ENCODE results near the gene AFF4. TPM values are rescaled to one million over a fixed set of nuclear protein-coding genes. Genes with fewer than 3 reads are reported as not detected.
"Not testable (repeated sequence)": the region's sequence is repeated elsewhere in the genome, so short reads cannot be mapped to it uniquely, and the experiment has no call there.

The AFF4 gene
- total RNA-seq, 2 experiments from 2014 or later, result 97.9 to 103 TPM

DNA sequence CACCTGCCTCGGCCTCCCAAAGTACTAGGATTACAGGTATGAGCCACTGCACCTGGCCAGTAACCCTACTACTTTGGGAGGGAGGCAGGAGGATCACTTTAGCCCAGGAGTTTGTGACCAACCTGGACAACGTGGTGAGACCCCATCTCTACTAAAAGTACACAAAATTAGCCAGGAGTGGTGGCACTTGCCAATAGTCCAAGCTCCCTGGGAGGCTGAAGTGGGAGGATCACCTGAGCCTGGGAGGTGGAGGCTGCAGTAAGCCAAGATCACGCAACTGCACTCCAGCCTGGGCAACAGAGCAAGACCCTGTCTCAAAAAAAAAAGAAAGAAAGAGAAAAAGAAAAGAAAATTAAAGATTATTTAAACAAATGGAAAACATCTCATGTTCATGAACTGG is 107.4 kb downstream of the AFF4 start:
- Mint-ChIP-seq H3K27me3 (peaks cover 9% of the 10 kb centered on the region), H3K4me3 (no peak overlapping the region), H3K9me3 (no peaks in the 10 kb centered on the region), H3K4me1 (ENCODE audit: low read depth) (no peaks in the 10 kb centered on the region), H3K27ac (no peak overlapping the region), H3K36me3 (ENCODE audit: low read depth) (no peaks in the 10 kb centered on the region)
- intact Hi-C loops (cut with DNase I, micrococcal nuclease), result no loop called here
- Histone ChIP-seq H3K27me3 (ENCODE audit: control insufficient read depth in 1 of 2, insufficient read depth in 2 of 2, low read length in 2 of 2) (no peaks in the 10 kb centered on the region), H3K9me3 (ENCODE audit: control insufficient read depth in 1 of 2, insufficient read depth in 1 of 2, low read length in 2 of 2) (no peaks in the 10 kb centered on the region), H3K4me1 (ENCODE audit: insufficient read depth, low read length) (no peaks in the 10 kb centered on the region), H3K36me3 (ENCODE audit: insufficient read depth, low read length) (no peaks in the 10 kb centered on the region), H3K27ac (ENCODE audit: low read depth in 1 of 2, low read length in 2 of 2) (no peak overlapping the region), H3K4me3 (ENCODE audit: low read length) (no peak overlapping the region)
- ATAC-seq (ENCODE audit: poor library complexity), result no peak
- CTCF ChIA-PET, result no interaction called here
- POLR2A ChIA-PET, result interaction anchor here (0.7 to 1.5 kb wide), 2 partner anchors 10 to 23 kb away, joined by 3 to 4 read pairs; partner anchors contain the start of genes GDF9 and UQCRQ
- no peak for DNase-seq
- TF ChIP-seq, protein P1, sequence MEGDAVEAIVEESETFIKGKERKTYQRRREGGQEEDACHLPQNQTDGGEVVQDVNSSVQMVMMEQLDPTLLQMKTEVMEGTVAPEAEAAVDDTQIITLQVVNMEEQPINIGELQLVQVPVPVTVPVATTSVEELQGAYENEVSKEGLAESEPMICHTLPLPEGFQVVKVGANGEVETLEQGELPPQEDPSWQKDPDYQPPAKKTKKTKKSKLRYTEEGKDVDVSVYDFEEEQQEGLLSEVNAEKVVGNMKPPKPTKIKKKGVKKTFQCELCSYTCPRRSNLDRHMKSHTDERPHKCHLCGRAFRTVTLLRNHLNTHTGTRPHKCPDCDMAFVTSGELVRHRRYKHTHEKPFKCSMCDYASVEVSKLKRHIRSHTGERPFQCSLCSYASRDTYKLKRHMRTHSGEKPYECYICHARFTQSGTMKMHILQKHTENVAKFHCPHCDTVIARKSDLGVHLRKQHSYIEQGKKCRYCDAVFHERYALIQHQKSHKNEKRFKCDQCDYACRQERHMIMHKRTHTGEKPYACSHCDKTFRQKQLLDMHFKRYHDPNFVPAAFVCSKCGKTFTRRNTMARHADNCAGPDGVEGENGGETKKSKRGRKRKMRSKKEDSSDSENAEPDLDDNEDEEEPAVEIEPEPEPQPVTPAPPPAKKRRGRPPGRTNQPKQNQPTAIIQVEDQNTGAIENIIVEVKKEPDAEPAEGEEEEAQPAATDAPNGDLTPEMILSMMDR (IDR thresholded peaks at IDR 0.05), result no peak

DNA sequence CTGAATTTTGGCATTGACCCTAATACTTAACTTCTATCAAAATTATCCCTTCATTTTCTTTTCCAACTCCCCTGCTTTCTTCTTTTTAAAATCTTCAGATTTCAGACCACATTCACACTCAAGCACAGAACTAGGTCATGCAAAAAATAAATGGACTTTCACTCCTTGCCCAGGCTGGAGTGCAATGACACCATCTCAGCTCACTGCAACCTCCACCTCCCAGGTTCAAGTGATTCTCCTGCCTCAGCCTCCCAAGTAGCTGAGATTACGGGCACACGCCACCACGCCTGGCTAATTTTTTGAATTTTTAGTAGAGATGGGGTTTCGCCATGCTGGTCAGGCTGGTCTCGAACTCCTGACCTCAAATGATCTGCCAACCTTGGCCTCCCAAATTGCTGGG is 108.4 kb downstream of the AFF4 start:
- H3K36me3 Mint-ChIP-seq (ENCODE audit: low read depth); H3K27me3 Mint-ChIP-seq; H3K27me3 ChIP-seq (ENCODE audit: control insufficient read depth in 1 of 2, insufficient read depth in 2 of 2, low read length in 2 of 2); DNase-seq; H3K27ac Mint-ChIP-seq; H3K9me3 ChIP-seq (ENCODE audit: control insufficient read depth in 1 of 2, insufficient read depth in 1 of 2, low read length in 2 of 2); H3K36me3 ChIP-seq (ENCODE audit: insufficient read depth, low read length); H3K27ac ChIP-seq (ENCODE audit: low read depth in 1 of 2, low read length in 2 of 2); H3K9me3 Mint-ChIP-seq; H3K4me1 Mint-ChIP-seq (ENCODE audit: low read depth); H3K4me3 Mint-ChIP-seq; ATAC-seq (ENCODE audit: poor library complexity); CTCF ChIA-PET; intact Hi-C loops (cut with DNase I, micrococcal nuclease); H3K4me1 ChIP-seq (ENCODE audit: insufficient read depth, low read length); POLR2A ChIA-PET; H3K4me3 ChIP-seq (ENCODE audit: low read length): not testable (repeated sequence)

DNA sequence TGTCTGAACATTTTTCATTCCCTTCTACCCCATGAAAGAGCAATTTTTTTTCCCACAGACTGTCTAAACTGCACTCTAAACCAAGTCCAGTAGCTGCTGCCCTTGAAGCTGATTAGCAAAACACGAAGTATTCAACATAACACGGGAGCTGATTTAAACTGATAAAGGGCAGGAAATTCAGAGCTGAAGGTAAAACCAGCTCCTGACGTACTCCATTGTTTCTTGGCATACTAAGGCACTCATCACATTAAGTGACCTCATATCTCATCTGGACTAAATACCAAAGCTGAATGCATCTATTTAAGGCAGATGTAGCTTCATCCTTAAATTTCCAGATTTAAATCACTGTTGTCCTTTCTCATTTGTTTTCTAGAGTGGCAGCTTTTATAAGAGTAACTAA is 109.1 kb downstream of the AFF4 start:
- Histone ChIP-seq H3K9me3 (ENCODE audit: control insufficient read depth in 1 of 2, insufficient read depth in 1 of 2, low read length in 2 of 2) (no peaks in the 10 kb centered on the region), H3K4me3 (ENCODE audit: low read length) (no peak overlapping the region), H3K27me3 (ENCODE audit: control insufficient read depth in 1 of 2, insufficient read depth in 2 of 2, low read length in 2 of 2) (no peaks in the 10 kb centered on the region), H3K4me1 (ENCODE audit: insufficient read depth, low read length) (no peaks in the 10 kb centered on the region), H3K27ac (ENCODE audit: low read depth in 1 of 2, low read length in 2 of 2) (no peak overlapping the region), H3K36me3 (ENCODE audit: insufficient read depth, low read length) (no peaks in the 10 kb centered on the region)
- intact Hi-C loops (cut with DNase I, micrococcal nuclease), result no loop called here
- Mint-ChIP-seq H3K4me1 (ENCODE audit: low read depth) (no peaks in the 10 kb centered on the region), H3K27ac (no peak overlapping the region), H3K36me3 (ENCODE audit: low read depth) (no peaks in the 10 kb centered on the region), H3K4me3 (no peak overlapping the region), H3K9me3 (no peaks in the 10 kb centered on the region), H3K27me3 (peaks cover 9% of the 10 kb centered on the region)
- DNase-seq (no peak), ATAC-seq (ENCODE audit: poor library complexity) (no peak)
- TF ChIP-seq, protein P1 (IDR thresholded peaks at IDR 0.05), result no peak
- CTCF ChIA-PET, result interaction anchor here (1.4 kb wide), 1 partner anchor 9 kb away, joined by 4 read pairs; no protein-coding TSS in a partner anchor
- POLR2A ChIA-PET, result no interaction called here

DNA sequence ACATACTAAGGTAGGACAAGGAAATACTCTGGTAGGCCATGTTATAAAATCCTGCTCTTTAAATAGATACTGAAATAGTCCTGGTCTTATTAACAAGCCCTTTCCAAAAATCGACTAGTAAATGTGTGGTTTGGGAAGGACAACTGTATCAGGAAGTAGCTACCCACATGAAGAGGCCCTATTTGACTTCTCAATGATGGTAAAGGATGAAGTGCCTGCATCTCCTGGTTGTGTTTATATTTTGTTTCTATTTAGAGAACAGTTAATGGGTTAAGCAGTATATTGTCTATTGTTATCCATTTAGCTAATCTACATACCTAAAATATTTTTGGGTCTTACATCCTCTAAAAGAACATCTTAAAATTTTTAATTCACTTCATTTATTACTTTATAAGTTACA is 109.6 kb downstream of the AFF4 start:
- Histone ChIP-seq H3K27ac (ENCODE audit: low read depth in 1 of 2, low read length in 2 of 2) (no peak overlapping the region), H3K27me3 (ENCODE audit: control insufficient read depth in 1 of 2, insufficient read depth in 2 of 2, low read length in 2 of 2) (no peaks in the 10 kb centered on the region), H3K4me3 (ENCODE audit: low read length) (no peak overlapping the region), H3K4me1 (ENCODE audit: insufficient read depth, low read length) (no peaks in the 10 kb centered on the region), H3K36me3 (ENCODE audit: insufficient read depth, low read length) (no peaks in the 10 kb centered on the region), H3K9me3 (ENCODE audit: control insufficient read depth in 1 of 2, insufficient read depth in 1 of 2, low read length in 2 of 2) (no peaks in the 10 kb centered on the region)
- ChIA-PET CTCF (interaction anchor here (1.1 to 1.4 kb wide), 2 partner anchors 9 to 34 kb away, joined by 3 to 4 read pairs; no protein-coding TSS in a partner anchor), POLR2A (no interaction called here)
- H3K9me3 Mint-ChIP-seq, result no peaks in the 10 kb centered on the region
- intact Hi-C loops (cut with DNase I, micrococcal nuclease), result no loop called here
- no peaks in the 10 kb centered on the region for H3K4me1 Mint-ChIP-seq (ENCODE audit: low read depth)
- TF ChIP-seq, protein P1 (IDR thresholded peaks at IDR 0.05), result no peak
- no peak overlapping the region for H3K4me3 Mint-ChIP-seq
- no peaks in the 10 kb centered on the region for H3K36me3 Mint-ChIP-seq (ENCODE audit: low read depth)
- peaks cover 9% of the 10 kb centered on the region for H3K27me3 Mint-ChIP-seq
- no peak for ATAC-seq (ENCODE audit: poor library complexity)
- DNase-seq, result no peak
- H3K27ac Mint-ChIP-seq, result no peak overlapping the region

Data from CD4-positive, alpha-beta T cell (primary cell).